NCI-H1436 (cell line): Measurements from ENCODE around the gene AGAP9.
"Not testable (repeated sequence)": the region's sequence is repeated elsewhere in the genome, so short reads cannot be mapped to it uniquely, and the experiment has no call there.

Source experiments
- DNase-seq: peaks from one replicate; lab custom pipeline; 2025; lab: John Stamatoyannopoulos, UW

AGAP9 gene

DNA sequence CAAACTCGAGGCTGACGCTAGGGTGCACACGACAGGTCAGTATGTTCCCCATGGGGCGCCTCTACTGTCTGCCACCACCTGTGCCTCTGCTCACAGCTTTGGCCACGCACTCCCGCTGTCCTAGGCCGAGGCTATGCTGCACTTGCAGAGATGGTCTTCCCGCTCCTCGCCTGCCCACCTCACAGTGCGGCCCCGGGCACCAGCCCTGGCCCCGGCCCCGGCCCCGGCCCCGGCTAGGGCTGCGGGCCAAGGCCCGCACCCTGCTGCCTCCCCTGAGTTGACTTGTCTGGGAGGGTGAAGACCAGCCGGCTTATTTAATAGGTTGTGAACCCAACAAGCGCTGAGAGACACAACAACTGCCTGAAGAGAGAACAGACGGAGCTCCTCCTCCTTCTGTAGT lies at the start of gene AGAP9:
Gene AGAP9, minus strand, starts transcription at position 164 of the 400 bp plus-strand sequence. Its CDS starts 112 bp downstream, at position 52.
- DNase-seq = not testable (repeated sequence)

DNA sequence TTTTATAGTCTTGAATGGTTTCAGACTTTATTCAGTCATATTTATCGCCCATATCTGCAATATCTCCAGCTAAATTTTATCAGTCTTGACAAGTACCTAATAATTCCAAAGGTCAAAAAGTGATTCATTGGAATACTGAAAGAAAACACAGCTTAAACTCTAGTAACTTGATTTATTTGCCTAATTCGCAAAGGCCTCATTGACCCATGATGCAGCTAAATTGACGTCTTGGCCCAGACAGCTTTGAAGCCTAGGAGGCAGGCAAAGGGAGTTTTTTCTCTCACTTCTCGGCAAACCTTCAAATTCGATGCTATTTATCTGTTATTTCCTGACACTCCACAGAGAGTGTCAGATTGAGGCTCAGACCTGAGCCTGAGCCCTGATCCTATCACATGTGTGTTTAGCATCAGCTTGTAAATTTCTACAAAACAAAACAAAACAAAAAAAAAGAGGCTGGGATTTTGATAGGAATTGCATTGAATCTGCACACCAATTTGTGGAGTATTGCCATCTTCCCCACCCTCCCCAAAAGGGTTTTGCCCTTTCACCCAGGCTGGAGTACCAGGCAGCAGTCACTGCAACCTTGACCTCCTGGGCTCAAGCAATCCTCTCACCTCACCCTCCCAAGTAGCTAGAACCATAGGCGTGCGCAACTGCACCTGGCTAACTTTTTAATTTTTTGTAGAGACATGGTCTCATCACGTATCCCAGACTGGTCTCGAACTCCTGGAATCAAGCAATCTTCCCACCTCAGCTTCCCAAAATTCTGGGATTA lies 47.9 kb upstream of the AGAP9 start:
- not testable (repeated sequence) for DNase-seq

DNA sequence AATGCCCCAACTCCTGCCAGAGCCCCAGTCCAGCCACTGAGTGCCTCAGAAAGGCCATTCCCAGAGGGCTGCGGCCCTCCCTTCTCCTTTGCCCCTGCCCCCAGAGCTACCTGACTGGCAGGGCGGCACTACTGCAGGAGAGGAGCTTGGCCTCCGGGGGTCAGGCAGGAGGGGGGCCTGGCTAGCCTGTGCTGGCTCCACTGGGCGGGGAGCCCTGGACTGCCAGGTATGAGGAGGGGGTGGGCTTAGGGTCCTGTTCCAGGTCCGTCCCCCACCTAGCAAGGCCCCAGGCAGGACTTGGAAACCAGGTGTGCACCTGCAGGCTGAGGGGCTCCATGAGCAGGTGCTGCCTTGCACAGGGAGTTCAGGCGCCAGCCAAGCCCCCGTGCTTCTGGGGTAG lies 43.3 kb upstream of the AGAP9 start:
- DNase-seq = not testable (repeated sequence)

DNA sequence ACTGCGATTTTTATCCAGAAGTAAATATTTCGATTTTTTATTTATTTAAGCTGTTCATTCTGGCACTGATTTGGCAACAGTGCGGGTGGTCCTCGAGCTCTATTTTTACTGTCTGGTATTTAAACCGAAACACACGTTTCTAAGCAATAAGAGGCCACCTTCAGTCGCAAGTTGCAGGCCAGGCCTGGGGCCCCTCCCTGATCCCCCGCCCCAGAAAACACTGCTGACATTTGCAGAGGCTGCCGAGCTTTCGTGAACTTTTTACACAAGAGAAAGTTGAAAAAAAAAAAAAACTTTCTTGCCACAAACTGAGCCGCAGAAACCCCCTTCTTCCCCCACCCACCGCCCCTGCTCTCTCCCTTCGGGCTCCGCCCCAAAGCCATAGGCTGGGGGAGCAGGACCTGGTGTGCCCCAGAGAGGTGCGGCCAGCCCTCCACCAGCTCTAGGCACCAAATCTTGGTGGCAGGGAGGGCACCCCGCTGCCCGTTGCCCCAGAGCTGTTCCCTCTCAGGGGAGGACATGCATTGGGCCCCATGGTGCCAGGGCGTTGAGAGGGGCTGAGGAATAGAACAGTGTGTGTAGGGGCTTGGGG lies 42.8 kb upstream of the AGAP9 start:
- DNase-seq = not testable (repeated sequence)

DNA sequence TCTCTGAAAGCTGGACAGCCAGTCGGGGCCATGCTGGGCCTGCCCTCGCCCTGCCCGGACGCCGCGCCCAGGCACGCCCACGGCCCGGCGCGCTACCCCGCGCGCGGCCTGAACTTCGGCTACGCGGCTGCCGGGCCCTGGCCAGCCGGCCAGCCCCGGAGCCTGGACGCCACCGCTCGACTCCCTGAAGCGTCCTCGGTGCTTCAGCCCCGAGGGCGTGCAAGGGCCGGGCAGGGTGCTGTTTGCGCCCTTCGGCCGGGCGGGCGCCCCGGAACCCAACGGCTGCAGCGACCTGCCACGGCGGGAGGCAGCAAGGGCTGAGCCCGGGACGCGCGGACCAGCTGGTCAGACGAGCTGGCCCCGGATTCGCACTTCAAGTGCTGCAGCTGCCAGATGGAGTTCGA lies 42.1 kb upstream of the AGAP9 start:
- DNase-seq = not testable (repeated sequence)

DNA sequence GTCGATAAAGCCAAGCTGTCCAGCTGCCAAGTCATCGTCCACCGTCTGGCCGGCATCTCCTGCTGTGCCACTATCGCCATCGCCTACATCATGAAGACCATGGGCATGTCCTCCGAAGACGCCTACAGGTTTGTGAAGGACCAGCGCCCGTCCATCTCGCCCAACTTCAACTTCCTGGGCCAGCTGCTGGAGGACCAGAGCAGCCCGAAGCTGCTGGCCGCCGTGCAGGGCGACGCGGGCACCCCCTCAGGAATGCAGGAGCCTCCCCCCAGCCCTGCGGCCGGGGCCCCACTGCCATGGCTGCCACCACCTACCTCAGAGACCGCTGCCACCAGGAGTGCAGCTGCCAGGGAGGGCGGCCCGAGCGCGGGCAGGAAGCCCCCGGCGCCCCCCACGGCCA lies 41.5 kb upstream of the AGAP9 start:
- not testable (repeated sequence) for DNase-seq

DNA sequence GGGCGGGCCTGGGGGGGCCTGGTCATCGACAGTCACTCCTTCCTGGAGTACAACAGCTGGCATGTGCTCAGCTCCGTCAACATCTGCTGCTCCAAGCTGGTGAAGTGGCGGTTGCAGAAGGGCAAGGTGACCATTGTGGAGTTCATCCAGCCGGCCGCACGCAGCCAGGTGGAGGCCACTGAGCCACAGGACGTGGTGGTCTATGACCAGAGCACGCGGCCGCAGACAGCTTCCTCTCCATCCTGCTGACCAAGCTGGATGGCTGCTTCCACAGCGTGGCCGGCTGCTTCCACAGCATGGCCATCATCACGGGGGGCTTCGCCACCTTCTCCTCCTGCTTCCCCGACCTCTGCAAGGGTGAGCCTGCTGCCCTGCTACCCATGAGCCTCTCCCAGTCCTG lies 40.9 kb upstream of the AGAP9 start:
- DNase-seq = not testable (repeated sequence)

DNA sequence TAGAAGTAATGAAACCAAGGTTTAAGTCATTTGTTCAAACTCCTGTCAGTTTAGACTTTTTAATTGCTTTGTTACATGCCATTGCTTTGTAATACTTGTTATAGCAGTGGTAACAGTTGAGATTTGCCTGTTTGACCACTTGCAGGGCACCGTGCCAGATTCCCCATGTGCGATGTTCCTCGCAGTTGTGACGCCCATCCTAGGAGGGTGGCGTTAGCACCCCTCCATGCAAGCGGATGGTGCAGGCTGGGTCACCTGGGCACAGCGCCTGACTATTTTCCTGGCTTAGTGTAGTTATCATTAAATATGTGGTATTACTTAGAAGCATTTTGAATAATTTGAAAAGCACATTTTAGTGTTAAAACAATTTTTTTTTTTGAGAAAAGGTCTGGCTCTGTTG lies 37.0 kb upstream of the AGAP9 start:
- not testable (repeated sequence) for DNase-seq

DNA sequence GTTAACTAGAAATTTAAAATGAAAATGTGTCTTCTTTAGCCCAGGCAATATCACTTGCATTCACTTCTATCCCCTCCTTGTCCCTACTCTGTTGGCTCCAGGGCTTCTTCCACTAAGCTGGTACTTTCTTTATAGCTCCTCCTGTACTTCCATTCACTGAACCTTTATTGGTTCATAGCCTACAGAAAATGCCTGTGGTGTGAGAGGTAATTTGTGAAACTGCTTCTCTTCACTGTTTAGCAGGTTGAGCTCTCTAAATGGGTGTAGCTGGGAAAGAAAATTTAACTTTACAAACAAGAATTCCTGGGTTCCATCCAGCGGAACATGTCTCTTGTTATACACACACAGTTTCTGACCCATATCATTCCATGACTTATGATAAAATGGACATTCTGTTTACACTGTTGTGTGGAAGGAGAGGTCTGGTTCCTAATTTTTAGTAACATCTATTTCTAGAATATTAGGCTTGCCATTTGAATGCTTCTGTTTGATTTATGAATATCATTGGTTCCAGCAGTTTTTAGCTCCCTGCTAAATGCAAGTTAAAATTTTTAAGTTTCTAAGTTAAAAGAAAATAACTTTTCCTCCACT lies 36.4 kb upstream of the AGAP9 start:
- DNase-seq = not testable (repeated sequence)

DNA sequence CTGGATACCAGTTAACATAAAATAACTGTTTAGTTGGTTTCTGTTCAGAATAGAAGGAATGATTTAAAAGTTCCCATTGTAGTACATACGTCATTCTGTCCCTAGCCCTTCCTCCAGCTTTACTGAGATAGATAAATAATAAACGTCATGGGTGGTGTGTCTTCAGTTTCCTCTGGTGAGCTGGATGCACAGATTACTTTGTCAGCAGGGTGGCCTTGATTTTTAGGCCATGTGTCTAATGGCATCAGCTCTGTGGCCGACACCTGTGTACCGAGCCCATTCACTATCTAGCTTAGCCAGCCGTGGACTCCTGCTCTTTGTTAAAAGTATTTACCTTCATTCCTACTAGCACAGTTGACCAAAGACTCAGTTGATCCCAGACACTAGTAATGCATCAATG lies 34.7 kb upstream of the AGAP9 start:
- DNase-seq = not testable (repeated sequence)

DNA sequence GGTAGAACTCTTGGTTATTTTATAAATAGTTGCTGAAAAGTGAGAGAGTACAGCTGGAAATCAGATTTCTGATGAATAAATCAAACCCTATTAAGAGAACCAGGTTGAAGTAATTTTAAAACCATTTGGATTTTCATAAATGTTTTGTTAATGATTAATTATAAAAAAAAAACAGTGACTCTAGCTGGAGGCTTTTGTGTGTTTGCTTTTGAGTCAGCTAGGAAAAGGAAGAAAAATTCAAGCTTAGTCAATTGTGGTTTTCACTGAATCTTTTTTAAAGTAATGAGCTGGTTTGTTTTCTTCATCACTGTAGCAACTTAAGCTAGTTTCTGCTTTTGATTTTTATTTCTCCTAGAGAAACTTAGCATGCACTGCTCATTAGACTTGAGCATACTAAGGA lies 34.2 kb upstream of the AGAP9 start:
- not testable (repeated sequence) for DNase-seq

DNA sequence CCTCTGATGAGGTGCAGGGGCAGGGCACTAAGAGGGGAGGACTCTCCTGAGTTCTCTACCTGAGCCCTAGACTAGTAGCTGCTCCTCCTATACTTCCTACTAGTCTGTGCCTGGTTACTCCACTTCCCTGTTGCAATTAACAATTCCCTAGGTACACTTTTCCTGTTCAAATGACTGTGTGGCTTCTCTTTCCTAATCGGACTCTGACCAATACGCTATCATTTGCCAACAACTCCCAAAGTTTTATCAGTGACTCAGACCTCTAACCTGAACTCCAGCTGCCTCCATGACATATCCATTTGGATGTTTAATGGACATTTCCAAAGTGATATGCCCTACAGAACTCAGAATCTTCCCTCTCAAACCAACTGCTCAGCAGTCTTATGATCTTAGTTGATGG lies 31.9 kb upstream of the AGAP9 start:
- DNase-seq = not testable (repeated sequence)

DNA sequence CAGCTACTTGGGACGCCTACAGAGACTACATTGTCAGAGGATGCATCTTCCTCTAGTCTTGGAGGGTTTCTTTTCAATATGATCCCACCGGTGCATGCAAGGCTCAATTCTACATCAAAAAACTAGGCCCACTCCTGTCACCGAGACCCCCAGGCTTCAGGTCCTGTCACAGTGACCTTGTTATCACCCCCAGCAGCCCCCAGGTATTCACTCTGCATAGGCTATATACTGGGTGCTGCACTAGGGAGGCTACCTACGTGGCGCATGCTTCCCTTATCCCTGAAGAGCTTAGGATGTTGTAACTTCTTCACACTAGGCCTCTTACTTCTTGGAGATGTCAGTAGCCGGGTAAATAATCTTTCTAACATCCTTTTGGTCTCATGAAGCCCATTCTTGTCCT lies 31.1 kb upstream of the AGAP9 start:
- DNase-seq = not testable (repeated sequence)

DNA sequence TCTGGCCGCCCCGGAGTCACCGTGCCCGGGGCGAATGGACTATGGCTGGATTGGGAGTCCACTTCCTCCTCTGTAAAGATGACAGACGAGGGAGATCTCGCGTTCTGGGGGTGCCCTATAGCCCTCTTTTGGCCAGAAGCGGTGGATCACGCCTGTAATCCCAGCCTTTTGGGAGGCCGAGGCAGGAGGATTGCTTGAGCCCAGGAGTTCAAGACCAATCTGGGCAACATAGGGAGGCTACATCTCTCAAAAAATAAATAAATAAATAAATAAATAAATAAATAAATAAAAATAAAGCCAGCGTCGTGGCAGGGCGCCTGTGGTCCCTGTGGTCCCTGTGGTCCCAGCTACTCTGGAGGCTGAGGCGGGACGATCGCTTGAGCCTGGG lies 30.4 kb upstream of the AGAP9 start:
- not testable (repeated sequence) for DNase-seq

DNA sequence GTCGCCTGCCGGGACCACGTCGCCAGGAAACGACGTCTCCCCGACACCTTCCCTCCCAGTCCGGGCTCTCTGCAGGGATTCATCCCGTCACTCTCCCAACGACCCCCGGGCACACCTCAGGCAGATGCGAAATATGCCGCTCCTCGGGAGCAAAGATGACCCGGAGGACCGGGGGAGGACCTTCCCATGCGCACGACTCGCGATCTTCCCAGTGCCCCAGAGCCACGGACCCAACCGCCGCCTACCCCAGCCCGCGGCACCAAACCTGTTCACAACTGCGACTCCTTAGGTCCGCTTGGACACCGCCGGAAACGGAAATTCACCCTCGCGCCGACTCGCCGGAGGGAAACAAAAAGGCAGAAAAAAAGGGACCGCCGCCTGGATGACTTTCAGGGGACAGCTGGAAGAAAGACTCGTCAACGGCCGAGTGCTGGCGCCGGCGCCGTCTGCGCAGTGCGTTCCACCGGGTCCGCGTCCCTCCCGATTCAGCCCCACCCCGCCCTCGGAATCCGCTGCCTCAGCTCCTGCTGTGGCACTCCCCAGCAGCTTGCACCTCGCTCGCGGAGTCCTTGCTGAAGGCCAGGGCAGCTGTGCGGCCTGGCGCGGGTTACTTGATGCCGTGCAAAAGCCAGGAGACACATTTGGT lies 29.9 kb upstream of the AGAP9 start:
- peak; percentile 60 for DNase-seq

DNA sequence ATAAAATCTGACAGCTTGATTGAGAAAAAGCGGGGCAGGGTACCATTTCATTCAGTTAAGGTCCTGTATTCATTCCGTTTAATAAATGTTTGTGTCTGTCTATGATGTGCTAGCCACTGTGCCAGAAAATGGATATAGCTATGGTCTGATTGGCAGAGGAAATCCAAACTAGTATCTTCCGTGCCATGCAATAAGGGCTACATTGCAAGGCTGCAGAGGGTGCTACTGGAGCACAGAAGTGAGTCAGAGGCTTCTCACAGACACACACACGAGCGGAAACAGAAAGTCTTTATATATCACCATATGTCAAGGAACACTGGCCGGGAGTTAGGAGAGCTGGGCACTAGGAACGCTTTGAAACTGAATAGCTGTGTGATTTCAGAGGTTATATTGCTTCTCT lies 29.3 kb upstream of the AGAP9 start:
- not testable (repeated sequence) for DNase-seq

DNA sequence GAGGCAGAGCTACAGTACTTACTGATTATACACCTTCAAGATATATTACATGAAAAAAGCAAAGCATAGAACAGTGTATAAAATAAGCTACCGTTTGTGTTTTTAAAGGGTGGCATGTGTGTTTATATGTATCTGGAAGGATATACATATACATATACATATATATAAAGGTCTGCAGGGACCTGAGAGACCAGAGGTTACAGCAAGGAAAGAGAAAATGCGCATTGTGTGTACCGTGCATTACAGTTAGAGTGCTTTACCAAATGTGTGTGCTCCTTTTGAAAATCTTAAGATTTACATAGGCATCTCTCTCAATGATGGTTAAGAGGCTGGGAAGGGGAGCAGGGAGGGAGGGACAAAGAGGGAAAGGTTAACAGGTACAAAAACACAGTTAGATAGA lies 23.8 kb upstream of the AGAP9 start:
- DNase-seq = not testable (repeated sequence)

DNA sequence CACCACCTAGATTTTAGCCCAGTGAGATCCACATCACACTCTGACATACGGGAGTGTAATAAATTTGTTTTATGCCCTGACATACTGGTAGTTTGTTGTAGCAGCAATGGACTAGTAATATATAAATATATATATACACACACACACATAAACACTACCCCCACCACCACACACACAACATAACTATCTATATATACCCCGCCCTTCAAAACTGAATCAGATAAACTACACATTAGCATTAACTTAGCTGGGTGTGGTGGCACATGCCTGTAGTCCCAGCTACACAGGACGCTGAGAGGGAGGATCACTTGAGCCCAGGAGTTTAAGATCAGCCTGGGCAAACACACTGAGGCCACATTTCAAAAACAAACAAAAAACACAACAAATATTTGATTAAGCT lies 13.0 kb upstream of the AGAP9 start:
- not testable (repeated sequence) for DNase-seq

DNA sequence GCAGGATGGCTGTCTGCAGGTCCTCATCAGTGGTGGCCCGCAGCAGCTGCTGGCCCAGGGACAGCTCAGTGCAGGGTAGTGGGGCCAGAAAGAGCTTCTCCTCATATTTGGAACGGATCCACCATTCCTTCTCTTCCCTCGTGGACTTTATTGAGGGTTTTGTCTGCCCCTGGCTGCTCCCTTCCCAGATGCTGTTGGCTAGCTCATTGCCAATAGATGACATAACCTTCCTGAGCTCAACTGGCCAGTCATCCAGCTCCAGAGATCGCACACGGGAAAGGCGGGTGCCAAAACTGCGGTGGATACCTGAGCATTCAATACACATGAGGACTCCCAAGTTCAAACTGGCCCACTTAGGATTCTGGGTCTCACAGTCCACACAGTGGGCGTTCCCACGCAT lies 21.1 kb downstream of the AGAP9 start:
- not testable (repeated sequence) for DNase-seq

DNA sequence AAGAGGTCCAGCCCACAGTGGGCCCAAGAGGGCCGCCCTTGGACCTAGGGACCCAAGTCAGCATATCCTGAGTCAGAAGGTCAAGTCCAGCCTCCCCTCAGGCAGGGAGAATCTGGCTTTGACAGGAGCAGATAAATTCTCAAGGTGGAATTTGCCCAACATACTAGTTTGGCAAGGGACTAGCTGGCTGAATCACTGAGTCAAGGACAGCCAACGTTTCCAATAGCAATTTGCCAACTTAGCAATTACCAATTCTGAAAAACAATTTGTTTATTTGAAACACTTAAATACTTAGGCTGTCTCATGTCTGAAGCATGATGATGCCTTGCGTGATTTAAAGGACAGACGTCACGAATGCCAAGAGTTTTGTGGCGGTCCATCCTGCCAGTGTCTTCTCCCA lies 29.2 kb downstream of the AGAP9 start:
- not testable (repeated sequence) for DNase-seq

DNA sequence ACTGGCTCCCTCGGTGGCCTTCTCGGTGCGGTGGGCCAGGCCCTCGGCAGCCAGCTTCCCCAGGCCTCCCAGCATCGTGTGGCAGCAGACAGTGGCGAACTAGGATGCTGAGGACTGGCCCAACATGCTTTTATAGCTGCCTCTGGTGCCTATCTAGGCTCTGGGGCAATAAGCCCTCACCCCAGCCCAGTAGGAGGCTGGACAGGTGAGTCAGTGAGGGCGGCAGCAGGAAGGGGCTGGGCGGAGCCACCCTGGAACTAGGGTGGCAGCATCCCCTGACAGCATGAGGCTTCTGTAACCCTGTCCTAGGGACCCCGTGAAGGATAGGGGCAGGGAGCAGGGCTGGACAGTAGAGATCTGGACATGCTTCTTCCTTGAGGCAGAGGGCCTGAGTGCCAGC lies 31.8 kb downstream of the AGAP9 start, which contains the start of gene FAM25G:
Gene FAM25G, minus strand, starts transcription at position 101 of the 400 bp plus-strand sequence. Its CDS starts 26 bp downstream, at position 75.
- not testable (repeated sequence) for DNase-seq

DNA sequence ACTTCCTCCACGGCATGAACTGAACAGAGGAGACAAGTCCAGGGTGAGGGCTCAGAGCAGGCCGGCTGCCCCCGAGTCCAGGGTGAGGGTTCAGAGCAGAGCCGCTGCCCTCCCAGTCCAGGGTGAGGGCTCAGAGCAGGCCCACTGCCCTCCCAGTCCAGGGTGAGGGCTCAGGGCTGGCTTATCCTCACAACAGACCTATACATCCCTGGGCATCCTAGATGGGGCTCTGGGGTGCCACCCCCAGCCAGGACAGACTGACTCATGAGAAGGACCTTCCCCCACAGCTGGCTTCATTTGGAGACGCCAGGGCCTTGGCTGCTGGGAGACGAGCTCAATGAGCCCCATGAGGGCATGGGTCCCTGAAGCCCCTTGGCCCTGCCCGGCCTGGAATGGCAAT lies 33.8 kb downstream of the AGAP9 start:
- not testable (repeated sequence) for DNase-seq
